ENCODE measurements around the gene HAAO. TPM values are rescaled to one million over a fixed set of nuclear protein-coding genes. Genes with fewer than 3 reads are reported as not detected.

The HAAO gene
- total RNA-seq, 4 donors from 2014 or later = 0.61 to 10.5 (median 5.2) TPM

GRCh38 chr2:42748840-42749239 is 43.5 kb downstream of the HAAO start:
- Histone ChIP-seq H3K27ac (no peak overlapping the region), H3K9me3 (no peaks in the 10 kb centered on the region), H3K4me3 (no peak overlapping the region), H3K36me3 (peaks cover 0 to 32% (median 0%) of the 10 kb centered on the region in 3 donors), H3K4me1 (peaks cover 0 to 7% (median 3%) of the 10 kb centered on the region in 3 donors), H3K27me3 (no peaks in the 10 kb centered on the region)
- DNase-seq = no peak
- TF ChIP-seq POLR2A (IDR thresholded peaks at IDR 0.05) (no peak), CTCF (IDR thresholded peaks at IDR 0.05) (no peak)
- 96 to 100% methylated on average over 4 of the region's 4 CpGs for WGBS, 2 donors
- intact Hi-C loops (cut with DNase I) = no loop called here

- intact Hi-C loops (cut with DNase I) = no loop called here
- Histone ChIP-seq H3K27me3 (no peaks in the 10 kb centered on the region), H3K36me3 (peaks cover 0 to 25% (median 0%) of the 10 kb centered on the region in 3 donors), H3K4me1 (no peaks in the 10 kb centered on the region), H3K27ac (no peak overlapping the region), H3K4me3 (no peak overlapping the region), H3K9me3 (no peaks in the 10 kb centered on the region)
- 93 to 97% methylated on average over 3 of the region's 3 CpGs for WGBS, 2 donors
- DNase-seq = no peak
- no peak for TF ChIP-seq POLR2A (IDR thresholded peaks at IDR 0.05)
- TF ChIP-seq CTCF (IDR thresholded peaks at IDR 0.05) = no peak
These were observed 45.0 kb downstream of the HAAO start for GRCh38 chr2:42747422-42747821.

- Histone ChIP-seq H3K4me3 (no peak overlapping the region), H3K27me3 (no peaks in the 10 kb centered on the region), H3K36me3 (peaks cover 0 to 35% (median 0%) of the 10 kb centered on the region in 3 donors), H3K27ac (no peak overlapping the region), H3K4me1 (no peaks in the 10 kb centered on the region), H3K9me3 (no peaks in the 10 kb centered on the region)
- TF ChIP-seq CTCF (IDR thresholded peaks at IDR 0.05) (no peak), POLR2A (IDR thresholded peaks at IDR 0.05) (no peak)
- no peak for DNase-seq
- intact Hi-C loops (cut with DNase I) = no loop called here
- WGBS, 2 donors = 89 to 90% methylated on average over 3 of the region's 3 CpGs
These were observed 47.8 kb downstream of the HAAO start for GRCh38 chr2:42744545-42745082.

- Histone ChIP-seq H3K9me3 (no peaks in the 10 kb centered on the region), H3K36me3 (peaks cover 0 to 31% (median 0%) of the 10 kb centered on the region in 3 donors), H3K27me3 (no peaks in the 10 kb centered on the region), H3K27ac (no peak overlapping the region), H3K4me1 (no peaks in the 10 kb centered on the region), H3K4me3 (no peak overlapping the region)
- WGBS, 2 donors = 64 to 89% methylated on average over 1 of the region's 1 CpG
- intact Hi-C loops (cut with DNase I) = no loop called here
- no peak for DNase-seq
- TF ChIP-seq POLR2A (IDR thresholded peaks at IDR 0.05) = no peak
- TF ChIP-seq CTCF (IDR thresholded peaks at IDR 0.05) = no peak
These were observed 48.8 kb downstream of the HAAO start for GRCh38 chr2:42743659-42743990.

GRCh38 chr2:42742740-42743658 is 49.4 kb downstream of the HAAO start:
- intact Hi-C loops (cut with DNase I) = no loop called here
- 67 to 78% methylated on average over 2 of the region's 2 CpGs for WGBS, 2 donors
- TF ChIP-seq CTCF (IDR thresholded peaks at IDR 0.05) (no peak), POLR2A (IDR thresholded peaks at IDR 0.05) (no peak)

More at GRCh38 chr2:42742740-42743658, 49.4 kb downstream of the HAAO start:
- H3K27ac ChIP-seq = no peak overlapping the region
- no peaks in the 10 kb centered on the region for H3K4me1 ChIP-seq
- no peak for DNase-seq
- H3K9me3 ChIP-seq = no peaks in the 10 kb centered on the region
- no peaks in the 10 kb centered on the region for H3K27me3 ChIP-seq
- no peak overlapping the region for H3K4me3 ChIP-seq
- peaks cover 0 to 36% (median 0%) of the 10 kb centered on the region in 3 donors for H3K36me3 ChIP-seq
